WTC11 (cell line): ENCODE results near the gene CELF4. TPM values are rescaled to one million over a fixed set of nuclear protein-coding genes. Genes with fewer than 3 reads are reported as not detected.

Experiments
- ATAC-seq: fragments of 200-7000 bp; cut with Tn5 transposase; 2 replicates; pipeline ENCODE4 v1.10.0; 2021; ENCODE audit warnings: mild to moderate bottlenecking, moderate library complexity
- CTCF ChIA-PET: fragments of 300-600 bp; sonication (Branson Sonifier 250); formaldehyde crosslinking; loops from one replicate; lab custom pipeline; 2021; ENCODE audit warnings: antibody characterized with exemption; lab: Charles Lee
- POLR2A ChIA-PET: fragments of 350-600 bp; sonication (Branson Sonifier 250); formaldehyde crosslinking; loops from one replicate; lab custom pipeline; 2021; ENCODE audit warnings: antibody characterized with exemption; lab: Charles Lee
- DNase-seq: peaks from one replicate; pipeline ENCODE4 v3.0.0; 2021; ENCODE audit warnings: low spot score
- H3K27ac Mint-ChIP-seq: 2 replicates; pipeline ENCODE4 v1.8.0; 2021; ENCODE audit warnings: mixed read lengths
- H3K27me3 Mint-ChIP-seq: 2 replicates; pipeline ENCODE4 v1.8.0; 2021; ENCODE audit warnings: low read depth, mild to moderate bottlenecking, moderate library complexity, mixed read lengths
- H3K36me3 Mint-ChIP-seq: 2 replicates; pipeline ENCODE4 v1.8.0; 2021; ENCODE audit warnings: mixed read lengths
- H3K4me1 Mint-ChIP-seq: 2 replicates; pipeline ENCODE4 v1.8.0; 2022; ENCODE audit warnings: mixed read lengths
- H3K4me3 Mint-ChIP-seq: 2 replicates; pipeline ENCODE4 v1.8.0; 2021; ENCODE audit warnings: mild to moderate bottlenecking, moderate library complexity, mixed read lengths
- H3K9me3 Mint-ChIP-seq: 2 replicates; pipeline ENCODE4 v1.8.0; 2021; ENCODE audit warnings: mixed read lengths
- CREM ChIP-seq: sonication (generic); formaldehyde crosslinking; IDR thresholded peaks from 2 replicates; pipeline ENCODE4 v1.8.1; 2022; ENCODE audit warnings: mild to moderate bottlenecking, missing genetic modification reagents, moderate library complexity
- ESRRA ChIP-seq: sonication (generic); formaldehyde crosslinking; IDR thresholded peaks from 2 replicates; pipeline ENCODE4 v1.8.1; 2022; ENCODE audit warnings: mild to moderate bottlenecking, missing genetic modification reagents, borderline replicate concordance
- JUN ChIP-seq: sonication (generic); formaldehyde crosslinking; IDR thresholded peaks from 2 replicates; pipeline ENCODE4 v1.8.0; 2023; ENCODE audit warnings: mild to moderate bottlenecking, missing genetic modification reagents
- MXD4 ChIP-seq: fragments of 250-450 bp; sonication (Bioruptor Pico); IDR thresholded peaks from 2 replicates; pipeline ENCODE4 v1.8.0; 2021; ENCODE audit warnings: mild to moderate bottlenecking, moderate library complexity, borderline replicate concordance
- MYBL2 ChIP-seq: sonication (generic); formaldehyde crosslinking; IDR thresholded peaks from 2 replicates; pipeline ENCODE4 v1.8.1; 2023; ENCODE audit warnings: mild to moderate bottlenecking, moderate library complexity, missing genetic modification reagents
- NFE2L1 ChIP-seq: sonication (generic); formaldehyde crosslinking; IDR thresholded peaks from 2 replicates; pipeline ENCODE4 v1.8.1; 2023; ENCODE audit warnings: missing genetic modification reagents
- TP53 ChIP-seq: sonication (generic); formaldehyde crosslinking; IDR thresholded peaks from 2 replicates; pipeline ENCODE4 v1.8.1; 2023; ENCODE audit warnings: mild to moderate bottlenecking, missing genetic modification reagents
- ZNF219 ChIP-seq: sonication (generic); formaldehyde crosslinking; IDR thresholded peaks from 2 replicates; pipeline ENCODE4 v1.8.0; 2023; ENCODE audit warnings: missing genetic modification reagents, mild to moderate bottlenecking, borderline replicate concordance
- ZNF416 ChIP-seq: fragments of 250-450 bp; sonication (Bioruptor Pico); IDR thresholded peaks from 2 replicates; pipeline ENCODE4 v1.9.0; 2021; ENCODE audit warnings: mild to moderate bottlenecking, inconsistent platforms
- ZNF671 ChIP-seq: fragments of 250-450 bp; sonication (Bioruptor Pico); IDR thresholded peaks from 2 replicates; pipeline ENCODE4 v1.8.0; 2021; ENCODE audit warnings: mild to moderate bottlenecking
- total RNA-seq: library from RNA; stranded (reverse); gene quantifications from 3 replicates; pipeline ENCODE4 v1.2.3, GENCODE V29; 2021
- TF ChIP-seq, protein P1 (sequence below): sonication (generic); formaldehyde crosslinking; conservative IDR thresholded peaks from 2 replicates; pipeline ENCODE4 v1.8.1; 2023; ENCODE audit warnings: mild to moderate bottlenecking, low read depth, missing genetic modification reagents, moderate library complexity
- TF ChIP-seq, protein P2 (sequence below): sonication (generic); formaldehyde crosslinking; IDR thresholded peaks from 2 replicates; pipeline ENCODE4 v1.8.1; 2022; ENCODE audit warnings: low read depth, mild to moderate bottlenecking, moderate library complexity, missing genetic modification reagents, borderline replicate concordance
- TF ChIP-seq, protein P3 (sequence below): sonication (generic); formaldehyde crosslinking; IDR thresholded peaks from 2 replicates; pipeline ENCODE4 v1.8.1; 2022; ENCODE audit warnings: missing genetic modification reagents, borderline replicate concordance
- TF ChIP-seq, protein P4 (sequence below): sonication (generic); formaldehyde crosslinking; IDR thresholded peaks from 2 replicates; pipeline ENCODE4 v1.8.1; 2022; ENCODE audit warnings: mild to moderate bottlenecking, missing genetic modification reagents, moderate library complexity, borderline replicate concordance
- TF ChIP-seq, protein P5 (sequence below): sonication (generic); formaldehyde crosslinking; IDR thresholded peaks from 2 replicates; pipeline ENCODE4 v1.8.1; 2023; ENCODE audit warnings: mild to moderate bottlenecking, missing genetic modification reagents, borderline replicate concordance
- TF ChIP-seq, protein P6 (sequence below): sonication (generic); formaldehyde crosslinking; IDR thresholded peaks from 2 replicates; pipeline ENCODE4 v1.8.0; 2022; ENCODE audit warnings: mild to moderate bottlenecking, missing genetic modification reagents
- TF ChIP-seq, protein P7 (sequence below): fragments of 200-600 bp; IDR thresholded peaks from 2 replicates; pipeline ENCODE4 v1.8.0; 2022; ENCODE audit warnings: antibody characterized with exemption
- TF ChIP-seq, protein P8 (sequence below): sonication (generic); formaldehyde crosslinking; IDR thresholded peaks from 2 replicates; pipeline ENCODE4 v1.8.0; 2022; ENCODE audit warnings: mild to moderate bottlenecking, missing genetic modification reagents

The CELF4 gene
- total RNA-seq, 1 experiment from 2014 or later, result 2.9 TPM

DNA sequence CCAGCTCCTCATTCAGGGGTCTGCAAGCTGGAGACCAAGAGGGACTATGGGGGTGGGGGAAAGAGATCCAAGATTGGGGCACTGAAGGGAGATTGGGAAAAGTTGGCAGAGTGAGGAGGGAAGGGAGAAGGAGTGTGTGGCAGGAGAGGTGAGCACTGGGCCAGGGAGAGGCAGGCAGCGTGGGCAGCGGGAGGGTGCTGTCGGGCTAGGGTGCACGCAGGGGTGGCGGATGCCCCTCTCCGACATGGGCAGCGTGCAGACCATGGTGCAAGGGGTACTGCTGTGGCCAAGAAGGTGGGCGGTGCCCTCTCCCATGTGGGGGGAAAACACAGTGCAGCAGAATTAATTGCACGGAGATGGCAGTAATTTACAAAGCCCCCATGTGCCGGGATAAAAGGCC, 74.1 kb downstream of the CELF4 start:
- TF ChIP-seq, protein P1, sequence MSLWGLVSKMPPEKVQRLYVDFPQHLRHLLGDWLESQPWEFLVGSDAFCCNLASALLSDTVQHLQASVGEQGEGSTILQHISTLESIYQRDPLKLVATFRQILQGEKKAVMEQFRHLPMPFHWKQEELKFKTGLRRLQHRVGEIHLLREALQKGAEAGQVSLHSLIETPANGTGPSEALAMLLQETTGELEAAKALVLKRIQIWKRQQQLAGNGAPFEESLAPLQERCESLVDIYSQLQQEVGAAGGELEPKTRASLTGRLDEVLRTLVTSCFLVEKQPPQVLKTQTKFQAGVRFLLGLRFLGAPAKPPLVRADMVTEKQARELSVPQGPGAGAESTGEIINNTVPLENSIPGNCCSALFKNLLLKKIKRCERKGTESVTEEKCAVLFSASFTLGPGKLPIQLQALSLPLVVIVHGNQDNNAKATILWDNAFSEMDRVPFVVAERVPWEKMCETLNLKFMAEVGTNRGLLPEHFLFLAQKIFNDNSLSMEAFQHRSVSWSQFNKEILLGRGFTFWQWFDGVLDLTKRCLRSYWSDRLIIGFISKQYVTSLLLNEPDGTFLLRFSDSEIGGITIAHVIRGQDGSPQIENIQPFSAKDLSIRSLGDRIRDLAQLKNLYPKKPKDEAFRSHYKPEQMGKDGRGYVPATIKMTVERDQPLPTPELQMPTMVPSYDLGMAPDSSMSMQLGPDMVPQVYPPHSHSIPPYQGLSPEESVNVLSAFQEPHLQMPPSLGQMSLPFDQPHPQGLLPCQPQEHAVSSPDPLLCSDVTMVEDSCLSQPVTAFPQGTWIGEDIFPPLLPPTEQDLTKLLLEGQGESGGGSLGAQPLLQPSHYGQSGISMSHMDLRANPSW (CRISPR knock-in tag), result no peak
- TF ChIP-seq, protein P2, sequence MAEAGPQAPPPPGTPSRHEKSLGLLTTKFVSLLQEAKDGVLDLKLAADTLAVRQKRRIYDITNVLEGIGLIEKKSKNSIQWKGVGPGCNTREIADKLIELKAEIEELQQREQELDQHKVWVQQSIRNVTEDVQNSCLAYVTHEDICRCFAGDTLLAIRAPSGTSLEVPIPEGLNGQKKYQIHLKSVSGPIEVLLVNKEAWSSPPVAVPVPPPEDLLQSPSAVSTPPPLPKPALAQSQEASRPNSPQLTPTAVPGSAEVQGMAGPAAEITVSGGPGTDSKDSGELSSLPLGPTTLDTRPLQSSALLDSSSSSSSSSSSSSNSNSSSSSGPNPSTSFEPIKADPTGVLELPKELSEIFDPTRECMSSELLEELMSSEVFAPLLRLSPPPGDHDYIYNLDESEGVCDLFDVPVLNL (CRISPR knock-in tag), result no peak
- no peak for TF ChIP-seq ZNF671 (CRISPR knock-in tag)
- no peak for TF ChIP-seq TP53 (CRISPR knock-in tag)
- TF ChIP-seq MYBL2, result no peak
- no peak for TF ChIP-seq MXD4 (CRISPR knock-in tag)
- no peak for TF ChIP-seq JUN (CRISPR knock-in tag)
- TF ChIP-seq, protein P3, sequence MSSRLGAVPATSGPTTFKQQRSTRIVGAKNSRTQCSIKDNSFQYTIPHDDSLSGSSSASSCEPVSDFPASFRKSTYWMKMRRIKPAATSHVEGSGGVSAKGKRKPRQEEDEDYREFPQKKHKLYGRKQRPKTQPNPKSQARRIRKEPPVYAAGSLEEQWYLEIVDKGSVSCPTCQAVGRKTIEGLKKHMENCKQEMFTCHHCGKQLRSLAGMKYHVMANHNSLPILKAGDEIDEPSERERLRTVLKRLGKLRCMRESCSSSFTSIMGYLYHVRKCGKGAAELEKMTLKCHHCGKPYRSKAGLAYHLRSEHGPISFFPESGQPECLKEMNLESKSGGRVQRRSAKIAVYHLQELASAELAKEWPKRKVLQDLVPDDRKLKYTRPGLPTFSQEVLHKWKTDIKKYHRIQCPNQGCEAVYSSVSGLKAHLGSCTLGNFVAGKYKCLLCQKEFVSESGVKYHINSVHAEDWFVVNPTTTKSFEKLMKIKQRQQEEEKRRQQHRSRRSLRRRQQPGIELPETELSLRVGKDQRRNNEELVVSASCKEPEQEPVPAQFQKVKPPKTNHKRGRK (CRISPR knock-in tag), result no peak
- no peak for TF ChIP-seq ZNF416
- TF ChIP-seq CREM (CRISPR knock-in tag), result no peak
- TF ChIP-seq, protein P4, sequence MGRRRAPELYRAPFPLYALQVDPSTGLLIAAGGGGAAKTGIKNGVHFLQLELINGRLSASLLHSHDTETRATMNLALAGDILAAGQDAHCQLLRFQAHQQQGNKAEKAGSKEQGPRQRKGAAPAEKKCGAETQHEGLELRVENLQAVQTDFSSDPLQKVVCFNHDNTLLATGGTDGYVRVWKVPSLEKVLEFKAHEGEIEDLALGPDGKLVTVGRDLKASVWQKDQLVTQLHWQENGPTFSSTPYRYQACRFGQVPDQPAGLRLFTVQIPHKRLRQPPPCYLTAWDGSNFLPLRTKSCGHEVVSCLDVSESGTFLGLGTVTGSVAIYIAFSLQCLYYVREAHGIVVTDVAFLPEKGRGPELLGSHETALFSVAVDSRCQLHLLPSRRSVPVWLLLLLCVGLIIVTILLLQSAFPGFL (CRISPR knock-in tag), result no peak
- no peak for TF ChIP-seq ESRRA
- no peak for TF ChIP-seq ZNF219 (CRISPR knock-in tag)
- TF ChIP-seq, protein P5, sequence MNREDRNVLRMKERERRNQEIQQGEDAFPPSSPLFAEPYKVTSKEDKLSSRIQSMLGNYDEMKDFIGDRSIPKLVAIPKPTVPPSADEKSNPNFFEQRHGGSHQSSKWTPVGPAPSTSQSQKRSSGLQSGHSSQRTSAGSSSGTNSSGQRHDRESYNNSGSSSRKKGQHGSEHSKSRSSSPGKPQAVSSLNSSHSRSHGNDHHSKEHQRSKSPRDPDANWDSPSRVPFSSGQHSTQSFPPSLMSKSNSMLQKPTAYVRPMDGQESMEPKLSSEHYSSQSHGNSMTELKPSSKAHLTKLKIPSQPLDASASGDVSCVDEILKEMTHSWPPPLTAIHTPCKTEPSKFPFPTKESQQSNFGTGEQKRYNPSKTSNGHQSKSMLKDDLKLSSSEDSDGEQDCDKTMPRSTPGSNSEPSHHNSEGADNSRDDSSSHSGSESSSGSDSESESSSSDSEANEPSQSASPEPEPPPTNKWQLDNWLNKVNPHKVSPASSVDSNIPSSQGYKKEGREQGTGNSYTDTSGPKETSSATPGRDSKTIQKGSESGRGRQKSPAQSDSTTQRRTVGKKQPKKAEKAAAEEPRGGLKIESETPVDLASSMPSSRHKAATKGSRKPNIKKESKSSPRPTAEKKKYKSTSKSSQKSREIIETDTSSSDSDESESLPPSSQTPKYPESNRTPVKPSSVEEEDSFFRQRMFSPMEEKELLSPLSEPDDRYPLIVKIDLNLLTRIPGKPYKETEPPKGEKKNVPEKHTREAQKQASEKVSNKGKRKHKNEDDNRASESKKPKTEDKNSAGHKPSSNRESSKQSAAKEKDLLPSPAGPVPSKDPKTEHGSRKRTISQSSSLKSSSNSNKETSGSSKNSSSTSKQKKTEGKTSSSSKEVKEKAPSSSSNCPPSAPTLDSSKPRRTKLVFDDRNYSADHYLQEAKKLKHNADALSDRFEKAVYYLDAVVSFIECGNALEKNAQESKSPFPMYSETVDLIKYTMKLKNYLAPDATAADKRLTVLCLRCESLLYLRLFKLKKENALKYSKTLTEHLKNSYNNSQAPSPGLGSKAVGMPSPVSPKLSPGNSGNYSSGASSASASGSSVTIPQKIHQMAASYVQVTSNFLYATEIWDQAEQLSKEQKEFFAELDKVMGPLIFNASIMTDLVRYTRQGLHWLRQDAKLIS (CRISPR knock-in tag), result no peak
- TF ChIP-seq, protein P6, sequence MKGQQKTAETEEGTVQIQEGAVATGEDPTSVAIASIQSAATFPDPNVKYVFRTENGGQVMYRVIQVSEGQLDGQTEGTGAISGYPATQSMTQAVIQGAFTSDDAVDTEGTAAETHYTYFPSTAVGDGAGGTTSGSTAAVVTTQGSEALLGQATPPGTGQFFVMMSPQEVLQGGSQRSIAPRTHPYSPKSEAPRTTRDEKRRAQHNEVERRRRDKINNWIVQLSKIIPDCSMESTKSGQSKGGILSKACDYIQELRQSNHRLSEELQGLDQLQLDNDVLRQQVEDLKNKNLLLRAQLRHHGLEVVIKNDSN, result no peak
- TF ChIP-seq, protein P7, sequence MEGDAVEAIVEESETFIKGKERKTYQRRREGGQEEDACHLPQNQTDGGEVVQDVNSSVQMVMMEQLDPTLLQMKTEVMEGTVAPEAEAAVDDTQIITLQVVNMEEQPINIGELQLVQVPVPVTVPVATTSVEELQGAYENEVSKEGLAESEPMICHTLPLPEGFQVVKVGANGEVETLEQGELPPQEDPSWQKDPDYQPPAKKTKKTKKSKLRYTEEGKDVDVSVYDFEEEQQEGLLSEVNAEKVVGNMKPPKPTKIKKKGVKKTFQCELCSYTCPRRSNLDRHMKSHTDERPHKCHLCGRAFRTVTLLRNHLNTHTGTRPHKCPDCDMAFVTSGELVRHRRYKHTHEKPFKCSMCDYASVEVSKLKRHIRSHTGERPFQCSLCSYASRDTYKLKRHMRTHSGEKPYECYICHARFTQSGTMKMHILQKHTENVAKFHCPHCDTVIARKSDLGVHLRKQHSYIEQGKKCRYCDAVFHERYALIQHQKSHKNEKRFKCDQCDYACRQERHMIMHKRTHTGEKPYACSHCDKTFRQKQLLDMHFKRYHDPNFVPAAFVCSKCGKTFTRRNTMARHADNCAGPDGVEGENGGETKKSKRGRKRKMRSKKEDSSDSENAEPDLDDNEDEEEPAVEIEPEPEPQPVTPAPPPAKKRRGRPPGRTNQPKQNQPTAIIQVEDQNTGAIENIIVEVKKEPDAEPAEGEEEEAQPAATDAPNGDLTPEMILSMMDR, result no peak
- TF ChIP-seq NFE2L1 (CRISPR knock-in tag), result no peak
- TF ChIP-seq, protein P8, sequence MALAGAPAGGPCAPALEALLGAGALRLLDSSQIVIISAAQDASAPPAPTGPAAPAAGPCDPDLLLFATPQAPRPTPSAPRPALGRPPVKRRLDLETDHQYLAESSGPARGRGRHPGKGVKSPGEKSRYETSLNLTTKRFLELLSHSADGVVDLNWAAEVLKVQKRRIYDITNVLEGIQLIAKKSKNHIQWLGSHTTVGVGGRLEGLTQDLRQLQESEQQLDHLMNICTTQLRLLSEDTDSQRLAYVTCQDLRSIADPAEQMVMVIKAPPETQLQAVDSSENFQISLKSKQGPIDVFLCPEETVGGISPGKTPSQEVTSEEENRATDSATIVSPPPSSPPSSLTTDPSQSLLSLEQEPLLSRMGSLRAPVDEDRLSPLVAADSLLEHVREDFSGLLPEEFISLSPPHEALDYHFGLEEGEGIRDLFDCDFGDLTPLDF (CRISPR knock-in tag), result no peak

More for the DNA sequence above, 74.1 kb downstream of the CELF4 start:
- peaks cover 66% of the 10 kb centered on the region for H3K4me1 Mint-ChIP-seq
- CTCF ChIA-PET, result interaction anchor here (1.2 kb wide), 1 partner anchor 15 kb away, joined by 3 read pairs; no protein-coding TSS in a partner anchor
- no peaks in the 10 kb centered on the region for H3K36me3 Mint-ChIP-seq
- POLR2A ChIA-PET, result no interaction called here
- H3K9me3 Mint-ChIP-seq, result no peaks in the 10 kb centered on the region
- no peak overlapping the region for H3K27ac Mint-ChIP-seq
- H3K4me3 Mint-ChIP-seq, result no peak overlapping the region
- DNase-seq (no peak), ATAC-seq (no peak)
- peaks cover 41% of the 10 kb centered on the region for H3K27me3 Mint-ChIP-seq
